ENCODE measurements around the gene ZNF546.
"Not testable (repeated sequence)": the region's sequence is repeated elsewhere in the genome, so short reads cannot be mapped to it uniquely, and the experiment has no call there.

The ZNF546 gene

GRCh38 chr19:39996811-39997637 lies at the start of gene ZNF546:
TSS of gene ZNF546 (plus strand) at chr19:39997060. CDS start at chr19:39998327, 1,267 bp downstream.
- peak; percentile 89 for DNase-seq (ENCODE audit: low spot score)

- no peak for DNase-seq (ENCODE audit: low spot score)
Observed at GRCh38 chr19:39949026-39949747, 47.7 kb upstream of the ZNF546 start.

- no peak for DNase-seq (ENCODE audit: low spot score)
Observed at GRCh38 chr19:39951065-39951650, 45.7 kb upstream of the ZNF546 start.

- no peak for DNase-seq (ENCODE audit: low spot score)
Observed at GRCh38 chr19:39951686-39952085, 45.2 kb upstream of the ZNF546 start.

GRCh38 chr19:39953915-39954314 lies 42.9 kb upstream of the ZNF546 start:
- no peak for DNase-seq (ENCODE audit: low spot score)

GRCh38 chr19:39957886-39958285 lies 39.0 kb upstream of the ZNF546 start:
- DNase-seq (ENCODE audit: low spot score) = not testable (repeated sequence)

- DNase-seq (ENCODE audit: low spot score) = not testable (repeated sequence)
Observed at GRCh38 chr19:39958942-39959341, 37.9 kb upstream of the ZNF546 start.

- DNase-seq (ENCODE audit: low spot score) = not testable (repeated sequence)
Observed at GRCh38 chr19:39959407-39959806, 37.5 kb upstream of the ZNF546 start.

GRCh38 chr19:39963898-39964297 lies 33.0 kb upstream of the ZNF546 start:
- no peak for DNase-seq (ENCODE audit: low spot score)

GRCh38 chr19:39966617-39967016 lies 30.2 kb upstream of the ZNF546 start:
- no peak for DNase-seq (ENCODE audit: low spot score)

- DNase-seq (ENCODE audit: low spot score) = no peak
Observed at GRCh38 chr19:39967561-39967960, 29.3 kb upstream of the ZNF546 start.

GRCh38 chr19:39968789-39969188 lies 28.1 kb upstream of the ZNF546 start:
- DNase-seq (ENCODE audit: low spot score) = no peak

- no peak for DNase-seq (ENCODE audit: low spot score)
Observed at GRCh38 chr19:39969266-39969665, 27.6 kb upstream of the ZNF546 start.

- DNase-seq (ENCODE audit: low spot score) = no peak
Observed at GRCh38 chr19:39969681-39970424, 27.0 kb upstream of the ZNF546 start.

- DNase-seq (ENCODE audit: low spot score) = no peak
Observed at GRCh38 chr19:39970425-39970674, 26.5 kb upstream of the ZNF546 start.

- DNase-seq (ENCODE audit: low spot score) = peak; percentile 97
Observed at GRCh38 chr19:39970675-39971379, 26.0 kb upstream of the ZNF546 start, which contains the start of gene PSMC4. TSS of gene PSMC4 (plus strand) at chr19:39971165. CDS start at chr19:39971203, 38 bp downstream.

GRCh38 chr19:39971380-39972035 lies 25.4 kb upstream of the ZNF546 start:
- DNase-seq (ENCODE audit: low spot score) = no peak

GRCh38 chr19:39974377-39975155 lies 22.3 kb upstream of the ZNF546 start:
- DNase-seq (ENCODE audit: low spot score) = no peak

GRCh38 chr19:39982883-39983282 lies 14.0 kb upstream of the ZNF546 start:
- no peak for DNase-seq (ENCODE audit: low spot score)

- no peak for DNase-seq (ENCODE audit: low spot score)
Observed at GRCh38 chr19:39983695-39984300, 13.1 kb upstream of the ZNF546 start.

Measured in ecto neural progenitor cell (in vitro differentiated cells).